Body of pancreas (tissue), 4 donors: ENCODE data around the gene OTOP1.
"Not testable (repeated sequence)": the region's sequence is repeated elsewhere in the genome, so short reads cannot be mapped to it uniquely, and the experiment has no call there.

Experiments
- POLR2A ChIP-seq, 3 donors: fragments of 450-650 bp; IDR thresholded peaks; one replicate each; pipeline ENCODE4 v1.6.1; 2016; ENCODE audit warnings: antibody characterized with exemption in 3 of 3, mild to moderate bottlenecking in 2 of 3
- TF ChIP-seq, protein P1 (sequence below), 7 experiments: fragments of 450-650 bp in 4 of 7; fragments of 200-600 bp in 3 of 7; sonication (generic) in 3 of 7; IDR thresholded peaks; one replicate each; pipeline ENCODE4 v1.5.1; 2016 to 2019; ENCODE audit warnings: antibody characterized with exemption in 7 of 7

DNA sequence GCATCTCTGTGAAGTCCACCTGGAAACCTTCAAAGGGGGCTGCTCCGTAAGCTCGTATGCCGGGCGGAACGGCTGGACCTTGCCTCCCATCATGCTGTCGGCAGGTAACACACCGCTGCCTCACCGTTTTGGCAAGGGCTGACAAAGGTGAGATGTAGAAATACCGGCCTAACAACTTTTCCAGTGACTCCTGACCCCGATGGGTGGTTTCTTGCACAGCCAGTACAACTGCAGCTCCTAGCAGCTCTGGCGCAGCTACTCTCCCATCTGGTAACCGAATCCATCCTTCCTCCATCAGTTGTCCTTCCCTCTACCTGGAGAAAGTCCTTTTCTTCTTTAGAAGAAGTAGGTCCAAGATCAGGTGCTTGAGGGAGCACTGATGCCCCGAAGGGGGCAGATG is 59.7 kb downstream of the OTOP1 start:
- TF ChIP-seq, protein P1, sequence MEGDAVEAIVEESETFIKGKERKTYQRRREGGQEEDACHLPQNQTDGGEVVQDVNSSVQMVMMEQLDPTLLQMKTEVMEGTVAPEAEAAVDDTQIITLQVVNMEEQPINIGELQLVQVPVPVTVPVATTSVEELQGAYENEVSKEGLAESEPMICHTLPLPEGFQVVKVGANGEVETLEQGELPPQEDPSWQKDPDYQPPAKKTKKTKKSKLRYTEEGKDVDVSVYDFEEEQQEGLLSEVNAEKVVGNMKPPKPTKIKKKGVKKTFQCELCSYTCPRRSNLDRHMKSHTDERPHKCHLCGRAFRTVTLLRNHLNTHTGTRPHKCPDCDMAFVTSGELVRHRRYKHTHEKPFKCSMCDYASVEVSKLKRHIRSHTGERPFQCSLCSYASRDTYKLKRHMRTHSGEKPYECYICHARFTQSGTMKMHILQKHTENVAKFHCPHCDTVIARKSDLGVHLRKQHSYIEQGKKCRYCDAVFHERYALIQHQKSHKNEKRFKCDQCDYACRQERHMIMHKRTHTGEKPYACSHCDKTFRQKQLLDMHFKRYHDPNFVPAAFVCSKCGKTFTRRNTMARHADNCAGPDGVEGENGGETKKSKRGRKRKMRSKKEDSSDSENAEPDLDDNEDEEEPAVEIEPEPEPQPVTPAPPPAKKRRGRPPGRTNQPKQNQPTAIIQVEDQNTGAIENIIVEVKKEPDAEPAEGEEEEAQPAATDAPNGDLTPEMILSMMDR (IDR thresholded peaks at IDR 0.05): not testable (repeated sequence)
- not testable (repeated sequence) for TF ChIP-seq POLR2A (IDR thresholded peaks at IDR 0.05)
